Measurements from ENCODE around the gene TMPRSS11E.
"Not testable (repeated sequence)": the region's sequence is repeated elsewhere in the genome, so short reads cannot be mapped to it uniquely, and the experiment has no call there.

Gene TMPRSS11E

GRCh38 chr4:68535974-68536373 lies 88.7 kb downstream of the TMPRSS11E start:
- DNase-seq (ENCODE audit: low read depth in 1 of 2, low spot score in 1 of 2) = no peak
- in situ Hi-C loops (cut with HindIII; ENCODE audit: low pct_unique_long_range_greater_than_20kb, low sequenced_read_pairs) = no loop called here
- no peak for TF ChIP-seq JUND (IDR thresholded peaks at IDR 0.05; ENCODE audit: low read depth)

- no peak for TF ChIP-seq JUND (IDR thresholded peaks at IDR 0.05; ENCODE audit: low read depth)
- no peak for DNase-seq (ENCODE audit: low read depth in 1 of 2, low spot score in 1 of 2)
- in situ Hi-C loops (cut with HindIII; ENCODE audit: low pct_unique_long_range_greater_than_20kb, low sequenced_read_pairs) = no loop called here
Measured at GRCh38 chr4:68536375-68536774, 89.1 kb downstream of the TMPRSS11E start.

- DNase-seq (ENCODE audit: low read depth in 1 of 2, low spot score in 1 of 2); in situ Hi-C loops (cut with HindIII; ENCODE audit: low pct_unique_long_range_greater_than_20kb, low sequenced_read_pairs): not testable (repeated sequence)
Measured at GRCh38 chr4:68542742-68543141, 95.5 kb downstream of the TMPRSS11E start.
